HCEC 1CT (cell line): ENCODE data around the gene RBM10.
"Not testable (repeated sequence)": the region's sequence is repeated elsewhere in the genome, so short reads cannot be mapped to it uniquely, and the experiment has no call there.

Experiments used
- DNase-seq: peaks from one replicate; pipeline ENCODE4 v3.0.0-alpha.2; 2017

RBM10 gene

GRCh38 chrX:47144626-47145394 lies at the start of gene RBM10, which contains the start of gene NDUFB11:
Gene RBM10 (plus strand): TSS chrX:47145221. CDS start chrX:47147482, 2,261 bp downstream.
Gene NDUFB11 (minus strand): TSS chrX:47144702. CDS start chrX:47144679, 23 bp downstream.
- peak; percentile 91 for DNase-seq

GRCh38 chrX:47097018-47097417 lies 48.0 kb upstream of the RBM10 start:
- DNase-seq = no peak

- no peak for DNase-seq
Measured at GRCh38 chrX:47098338-47099094, 46.5 kb upstream of the RBM10 start.

GRCh38 chrX:47101206-47101605 lies 43.8 kb upstream of the RBM10 start:
- no peak for DNase-seq

GRCh38 chrX:47110936-47111615 lies 33.9 kb upstream of the RBM10 start:
- not testable (repeated sequence) for DNase-seq

GRCh38 chrX:47112316-47112954 lies 32.6 kb upstream of the RBM10 start:
- no peak for DNase-seq

GRCh38 chrX:47116551-47117110 lies 28.4 kb upstream of the RBM10 start:
- not testable (repeated sequence) for DNase-seq

GRCh38 chrX:47124466-47124865 lies 20.6 kb upstream of the RBM10 start:
- not testable (repeated sequence) for DNase-seq

- DNase-seq = peak; percentile 88
Measured at GRCh38 chrX:47129157-47129898, 15.7 kb upstream of the RBM10 start.

- DNase-seq = no peak
Measured at GRCh38 chrX:47129899-47130358, 15.1 kb upstream of the RBM10 start.

- DNase-seq = no peak
Measured at GRCh38 chrX:47133493-47133892, 11.5 kb upstream of the RBM10 start.

- peak; percentile 72 for DNase-seq
Measured at GRCh38 chrX:47135650-47136049, 9.4 kb upstream of the RBM10 start.

GRCh38 chrX:47138171-47138570 lies 6.8 kb upstream of the RBM10 start:
- DNase-seq = no peak

GRCh38 chrX:47143894-47144625 lies 961 bp upstream of the RBM10 start:
- DNase-seq = peak; percentile 38

- DNase-seq = no peak
Measured at GRCh38 chrX:47145395-47146120, 537 bp downstream of the RBM10 start.

- DNase-seq = no peak
Measured at GRCh38 chrX:47146121-47146935, 1.3 kb downstream of the RBM10 start.

GRCh38 chrX:47146936-47147859 lies 2.2 kb downstream of the RBM10 start:
- no peak for DNase-seq

- peak; percentile 9 for DNase-seq
Measured at GRCh38 chrX:47148946-47149345, 3.9 kb downstream of the RBM10 start.
